HT1080 (cell line): ENCODE data around the gene EYA2. TPM values are rescaled to one million over a fixed set of nuclear protein-coding genes. Genes with fewer than 3 reads are reported as not detected.

ENCODE experiments used
- DNase-seq: peaks from one replicate; pipeline ENCODE4 v3.0.0-alpha.2; 2015; ENCODE audit warnings: low read depth
- total RNA-seq: library from RNA; depleted of rRNA; stranded (reverse); fragments of >200 nt; shearing (Covaris generic); gene quantifications from 2 replicates; pipeline ENCODE4 v1.2.3, GENCODE V29; 2014

The EYA2 gene
- total RNA-seq, 1 experiment from 2014 or later, result not detected

DNA sequence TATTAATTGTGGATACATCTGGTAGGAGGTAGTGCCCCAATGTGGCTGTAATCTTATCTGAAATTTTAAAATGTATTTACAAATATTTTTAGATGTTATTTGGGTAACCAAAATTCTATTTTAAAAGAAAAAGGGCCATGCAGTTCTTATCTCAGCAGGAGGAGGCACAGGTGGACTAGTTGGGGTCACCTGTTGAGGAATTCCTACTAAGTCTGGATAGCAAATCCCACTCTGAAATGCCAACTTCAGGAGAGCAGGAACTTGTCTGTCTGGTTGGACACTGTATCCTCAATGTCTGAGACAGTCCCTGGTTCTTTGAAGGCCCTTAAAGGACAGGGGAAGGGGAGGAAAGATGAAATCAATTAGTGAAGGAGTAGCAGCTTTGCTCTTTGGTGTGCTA is 82.6 kb downstream of the EYA2 start:
- no peak for DNase-seq

- DNase-seq, result no peak
Observed at GRCh38 chr20:46977909-46978588, 83.4 kb downstream of the EYA2 start.

GRCh38 chr20:46978951-46979491 is 84.4 kb downstream of the EYA2 start:
- DNase-seq, result no peak

DNA sequence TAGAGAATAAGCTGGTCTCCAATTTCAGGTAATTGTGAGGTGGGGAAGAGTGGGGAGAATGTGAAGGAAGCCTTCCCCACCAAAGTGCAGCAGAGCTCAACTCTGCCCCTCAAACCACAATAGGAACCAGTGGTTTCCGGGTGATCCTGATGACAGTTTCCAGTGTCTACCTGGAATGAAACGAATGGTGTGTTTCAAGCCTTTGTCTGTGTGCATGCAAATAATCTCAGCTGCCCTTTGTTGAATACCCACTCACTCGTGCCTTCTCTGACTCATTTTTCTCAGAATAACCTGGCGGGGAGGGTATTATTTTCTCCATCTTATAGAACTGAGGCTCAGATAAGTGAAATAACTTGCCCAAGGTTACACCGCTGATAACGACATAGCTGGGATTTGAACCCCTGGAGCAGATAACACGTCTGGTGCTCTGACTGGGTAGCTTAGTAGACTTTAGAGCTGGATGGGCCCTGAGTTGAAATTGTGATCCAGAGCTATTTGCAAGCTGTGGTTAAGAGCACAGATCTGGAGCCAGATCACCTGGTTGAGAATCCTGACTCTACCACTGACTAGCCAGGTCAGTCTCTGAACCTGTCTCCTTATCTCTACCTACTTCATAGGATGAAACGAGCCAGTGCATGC is 85.1 kb downstream of the EYA2 start:
- no peak for DNase-seq

DNA sequence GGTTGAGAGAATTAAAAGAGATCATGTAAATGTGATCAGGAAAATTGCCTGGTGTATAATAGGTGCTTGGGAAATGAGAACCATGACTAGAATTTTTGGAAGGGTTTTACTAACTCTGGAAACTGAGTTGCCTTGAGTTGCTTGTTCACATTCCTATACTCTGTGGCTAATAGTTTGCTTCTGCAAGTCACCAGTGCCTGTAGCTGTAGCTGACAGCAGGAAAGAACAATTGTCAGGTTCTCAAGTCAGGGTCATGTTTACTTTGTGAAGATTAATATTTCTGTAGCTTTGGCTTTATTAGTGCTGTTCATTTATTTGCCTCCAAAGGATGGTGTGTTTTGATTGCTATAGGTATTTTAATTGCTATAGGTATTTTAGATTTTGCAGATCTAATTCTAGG is 86.5 kb downstream of the EYA2 start:
- no peak for DNase-seq

DNA sequence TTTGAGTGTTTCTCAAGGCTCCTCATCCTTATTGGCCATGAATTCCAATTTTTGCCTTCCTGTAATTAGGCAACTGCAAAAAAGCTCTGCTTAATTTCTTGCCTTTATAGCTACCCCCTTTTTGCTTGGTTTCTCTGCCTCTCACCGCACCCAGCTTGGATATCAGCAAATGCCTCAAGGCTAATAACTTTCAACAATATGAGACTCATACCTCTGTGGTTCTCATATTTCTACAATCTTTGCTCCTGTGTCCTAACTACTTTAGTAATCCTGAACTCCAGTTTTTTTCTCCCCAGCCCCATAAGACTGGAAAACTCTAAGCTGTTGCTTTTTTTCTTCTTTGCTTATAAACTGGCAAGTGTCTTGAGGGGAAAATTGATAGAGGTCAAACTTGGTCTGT is 88.8 kb downstream of the EYA2 start:
- DNase-seq, result no peak

DNA sequence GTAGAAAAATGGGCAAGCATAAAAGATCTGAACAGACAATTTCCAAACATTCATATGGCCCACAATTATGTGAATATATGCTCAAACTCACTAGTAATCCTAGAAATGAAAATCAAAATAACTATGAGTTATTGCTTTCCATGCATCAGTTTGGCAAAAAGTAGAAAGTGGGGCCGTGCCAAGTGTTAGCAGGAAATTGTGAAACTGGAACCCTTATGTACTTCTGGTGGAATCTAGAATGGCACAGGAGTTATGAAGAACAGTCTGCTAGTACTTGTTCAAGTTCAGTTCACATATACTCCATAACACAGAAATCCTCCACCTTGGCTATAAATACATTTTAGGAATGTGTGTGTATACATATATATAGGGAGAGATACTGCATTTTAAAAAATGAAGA is 89.8 kb downstream of the EYA2 start:
- no peak for DNase-seq

- DNase-seq, result no peak
Observed at GRCh38 chr20:46985250-46985649, 90.6 kb downstream of the EYA2 start.

- no peak for DNase-seq
Observed at GRCh38 chr20:46985671-46986070, 91.0 kb downstream of the EYA2 start.

- no peak for DNase-seq
Observed at GRCh38 chr20:46987001-46987400, 92.4 kb downstream of the EYA2 start.

DNA sequence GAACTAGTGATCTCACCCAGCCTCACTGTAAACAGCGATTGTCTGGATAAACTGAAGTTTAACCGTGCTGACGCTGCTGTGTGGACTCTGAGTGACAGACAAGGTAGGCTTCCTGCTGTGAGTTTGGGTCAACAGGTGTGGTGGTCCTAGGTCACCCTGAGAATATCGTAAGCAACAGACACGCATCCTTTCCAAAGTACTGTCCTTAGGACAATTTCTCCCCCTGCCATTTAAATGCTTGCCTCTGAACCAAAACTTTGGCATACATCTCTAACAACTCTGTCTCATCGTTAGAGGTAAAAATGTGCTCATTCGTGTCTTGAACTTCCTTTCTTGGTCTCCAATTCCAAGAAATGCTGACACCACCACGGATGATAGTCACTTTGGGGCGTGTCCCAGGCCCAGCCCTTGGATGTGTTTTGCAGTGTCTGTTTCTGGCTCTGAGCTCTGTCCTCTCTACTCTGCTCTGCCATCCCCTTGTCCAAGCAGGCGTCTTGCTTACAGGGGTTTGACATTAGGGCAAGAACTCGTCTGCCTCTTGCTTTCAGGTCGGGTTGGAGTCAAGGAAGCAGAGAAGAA is 95.5 kb downstream of the EYA2 start:
- no peak for DNase-seq

DNA sequence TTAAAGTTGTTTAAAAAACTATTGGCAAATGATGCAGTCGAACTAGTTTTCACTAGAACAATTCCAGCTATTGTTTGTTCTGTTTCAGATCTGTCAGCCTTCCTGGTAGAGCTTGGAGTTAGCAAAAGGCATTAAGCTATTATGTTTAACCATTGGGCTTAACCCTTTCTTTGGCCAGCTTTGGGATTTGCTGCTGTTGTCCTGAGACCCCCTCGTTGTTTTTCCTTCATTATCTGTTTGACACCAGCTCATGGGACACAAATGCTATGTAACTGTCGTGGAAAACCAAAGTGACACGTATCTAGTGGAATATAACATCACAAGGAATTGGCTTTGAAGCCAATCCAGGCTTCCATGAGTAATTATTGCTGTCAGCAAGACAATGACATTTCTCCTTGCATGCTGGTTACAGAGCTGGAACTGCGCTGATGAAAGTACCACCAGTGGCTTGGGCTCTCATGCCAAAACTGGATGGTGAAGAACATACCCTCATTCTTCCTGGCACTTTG is 96.0 kb downstream of the EYA2 start:
- DNase-seq, result no peak

DNA sequence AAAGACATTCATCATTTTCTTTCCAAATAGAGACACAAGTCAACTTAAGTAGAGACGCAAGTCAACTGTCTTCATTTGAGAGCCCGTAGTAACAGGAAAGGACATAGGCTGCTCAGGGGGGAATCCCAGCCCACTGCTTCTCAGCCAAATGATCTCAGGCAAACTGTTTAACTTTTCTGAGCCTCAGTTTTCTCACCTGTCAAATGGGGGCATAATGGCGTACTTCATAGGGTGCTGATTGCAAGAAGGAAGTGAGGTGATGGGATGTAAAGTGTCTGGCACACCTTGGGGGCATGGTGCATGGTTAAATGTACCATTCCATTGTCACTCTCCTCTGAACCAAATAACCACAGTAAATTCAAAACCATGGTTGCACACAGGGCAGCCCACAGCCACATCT is 96.5 kb downstream of the EYA2 start:
- DNase-seq, result no peak

GRCh38 chr20:46991880-46992639 is 97.4 kb downstream of the EYA2 start:
- DNase-seq, result no peak

DNA sequence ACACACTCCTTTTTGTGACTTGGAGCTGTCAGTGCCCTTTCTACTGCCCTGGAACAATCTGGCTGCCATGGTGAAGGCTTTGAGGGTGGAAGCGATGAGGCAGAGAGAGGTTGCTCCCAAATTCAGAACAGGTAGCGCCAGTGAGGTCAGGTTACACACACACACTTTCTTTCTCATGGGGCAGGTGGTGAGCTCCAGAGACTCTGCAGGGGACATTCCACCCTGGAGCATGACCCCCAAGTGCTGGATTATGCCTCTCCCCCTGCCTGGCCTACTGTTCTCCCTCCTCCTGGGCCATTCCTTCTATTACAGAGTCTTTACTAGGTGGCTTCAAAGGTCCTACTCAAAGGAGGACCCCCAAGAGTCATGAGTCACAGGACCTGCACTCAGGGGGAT is 98.0 kb downstream of the EYA2 start:
- no peak for DNase-seq

DNA sequence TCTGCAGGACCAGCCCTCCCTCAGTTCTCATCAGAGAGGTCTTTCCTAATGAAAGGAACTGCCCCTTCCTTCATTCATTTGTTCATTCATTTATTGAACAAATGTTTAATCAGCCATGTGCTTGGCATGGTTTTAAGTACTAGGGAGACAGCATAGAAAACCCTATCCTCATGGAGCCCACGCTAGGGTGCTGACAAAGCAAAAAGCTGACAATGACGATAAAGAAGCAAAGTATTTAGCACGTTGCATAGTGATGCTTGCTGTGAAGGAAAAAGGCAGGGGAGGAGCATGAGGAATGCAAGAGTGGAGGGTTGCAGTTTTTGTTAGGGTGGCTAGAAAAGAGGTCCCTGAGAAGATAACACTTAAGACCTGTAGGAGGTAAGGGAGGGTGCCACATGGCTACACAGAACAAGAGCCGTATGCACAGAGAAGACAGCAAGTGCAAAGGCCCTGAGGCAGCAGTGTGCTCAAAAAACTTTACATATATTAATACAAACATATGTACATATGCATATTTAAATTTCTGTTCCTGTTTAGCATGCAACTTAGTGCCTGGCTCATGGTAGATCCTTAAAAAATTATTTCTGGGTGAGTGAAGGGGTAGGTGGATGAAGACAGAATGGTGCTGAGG is 98.9 kb downstream of the EYA2 start:
- DNase-seq, result no peak

GRCh38 chr20:46994341-46994740 is 99.7 kb downstream of the EYA2 start:
- DNase-seq, result no peak

DNA sequence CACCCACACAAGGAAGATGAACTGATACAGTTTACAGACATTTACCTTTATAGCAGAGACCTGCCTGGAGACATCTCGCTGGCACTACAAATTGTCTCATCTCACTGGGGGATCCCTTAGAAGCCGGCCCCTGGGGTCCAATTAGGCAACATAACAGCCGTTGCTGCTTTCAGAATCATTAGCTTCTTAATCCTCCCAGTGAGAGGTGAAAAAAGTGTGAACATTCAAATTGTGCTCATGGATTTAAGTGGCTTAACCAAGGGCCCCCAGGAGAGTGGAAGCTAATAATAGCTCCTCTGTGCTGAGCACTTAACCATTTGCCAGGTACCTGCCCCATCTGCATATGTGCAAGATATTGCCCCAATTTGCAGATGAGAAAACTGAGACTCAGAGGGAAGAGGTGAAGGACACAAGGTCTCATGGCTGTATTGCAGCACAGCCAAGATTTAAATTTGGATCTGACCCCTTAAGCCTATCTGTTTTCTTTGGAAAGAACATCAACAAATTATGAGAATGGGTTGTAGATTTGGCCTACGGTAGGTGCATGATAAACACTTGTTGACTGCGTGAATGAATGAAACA is 101.0 kb downstream of the EYA2 start:
- DNase-seq, result no peak

DNA sequence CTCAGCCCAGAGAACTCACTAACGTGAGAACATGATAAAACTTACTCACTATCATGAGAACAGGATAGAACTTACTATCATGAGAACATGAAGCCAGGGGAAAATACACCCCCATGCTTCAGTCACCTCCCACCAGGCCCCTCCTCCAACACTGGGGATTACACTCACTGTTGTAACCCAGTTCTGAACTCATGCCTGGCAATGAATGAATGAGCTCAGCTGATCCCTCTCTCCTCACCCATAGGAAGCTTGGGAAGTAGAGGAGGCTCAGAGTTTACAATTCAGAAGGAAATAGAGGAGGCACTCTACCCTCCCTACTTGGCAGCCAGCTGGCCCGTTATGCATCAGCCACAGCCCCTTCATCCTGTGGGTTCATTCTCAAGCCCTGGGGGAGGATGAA is 102.5 kb downstream of the EYA2 start:
- no peak for DNase-seq

DNA sequence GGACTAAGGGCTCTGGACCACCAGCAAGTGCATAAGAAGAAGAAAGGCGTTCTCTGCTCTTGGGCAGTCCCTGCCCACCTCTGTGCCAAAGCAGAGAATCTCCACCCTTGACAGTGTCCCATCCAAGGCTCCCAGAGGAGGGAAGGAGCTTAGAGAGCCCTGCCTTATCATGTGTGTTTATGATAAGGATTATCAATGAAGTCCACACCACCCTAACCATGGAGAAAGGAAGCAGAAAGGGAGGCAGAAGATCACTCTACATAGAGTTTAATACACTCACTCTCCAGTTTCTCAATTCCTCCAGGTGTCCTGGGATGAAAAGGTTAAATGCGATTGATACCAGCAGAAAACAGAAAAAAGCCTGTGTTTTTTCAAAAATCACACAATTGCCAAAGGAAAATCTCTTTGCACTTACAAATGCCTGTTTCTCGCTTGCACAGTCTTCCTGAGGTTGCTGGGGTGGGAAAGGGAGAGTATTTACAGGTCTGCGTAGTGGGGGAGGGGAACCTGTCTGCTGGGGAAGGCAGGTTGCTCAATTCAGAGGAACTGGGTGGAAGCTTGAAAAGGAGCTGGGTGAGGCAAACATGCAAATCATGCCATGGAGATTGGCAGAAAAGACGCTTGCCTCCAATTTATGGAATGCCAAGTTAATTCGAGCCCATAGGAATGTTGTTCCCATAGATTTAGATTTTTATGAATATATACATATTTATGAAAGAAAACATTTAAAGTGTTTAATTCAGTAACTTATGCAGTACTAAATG is 104.0 kb downstream of the EYA2 start:
- no peak for DNase-seq
